Myocyte (in vitro differentiated cells): Measurements from ENCODE around the gene DLGAP3. TPM values are rescaled to one million over a fixed set of nuclear protein-coding genes. Genes with fewer than 3 reads are reported as not detected.
"Not testable (repeated sequence)": the region's sequence is repeated elsewhere in the genome, so short reads cannot be mapped to it uniquely, and the experiment has no call there.

ENCODE experiments used
- DNase-seq: peaks from one replicate; pipeline ENCODE4 v3.0.0-alpha.2; 2012; ENCODE audit warnings: low read depth
- total RNA-seq: library from RNA; depleted of rRNA; stranded (reverse); fragments of >200 nt; gene quantifications from 2 replicates; pipeline ENCODE4 v1.2.3, GENCODE V29; 2014

DLGAP3 gene
- total RNA-seq, 1 donor from 2014 or later, result 0.05 TPM

- DNase-seq, result no peak
Measured at GRCh38 chr1:34842073-34842472, 87.4 kb downstream of the DLGAP3 start.

- no peak for DNase-seq
Measured at GRCh38 chr1:34840426-34840825, 89.0 kb downstream of the DLGAP3 start.

- no peak for DNase-seq
Measured at GRCh38 chr1:34839526-34840305, 89.7 kb downstream of the DLGAP3 start.

- no peak for DNase-seq
Measured at GRCh38 chr1:34833711-34834110, 95.7 kb downstream of the DLGAP3 start.

GRCh38 chr1:34831721-34832246 lies 97.7 kb downstream of the DLGAP3 start:
- no peak for DNase-seq

GRCh38 chr1:34829250-34829649 lies 100.2 kb downstream of the DLGAP3 start:
- peak; percentile 44 for DNase-seq

- no peak for DNase-seq
Measured at GRCh38 chr1:34828611-34829010, 100.8 kb downstream of the DLGAP3 start.

GRCh38 chr1:34827341-34827941 lies 102.0 kb downstream of the DLGAP3 start:
- no peak for DNase-seq

- peak; percentile 54 for DNase-seq
Measured at GRCh38 chr1:34825455-34826091, 103.9 kb downstream of the DLGAP3 start.

GRCh38 chr1:34824817-34825454 lies 104.5 kb downstream of the DLGAP3 start:
- DNase-seq, result no peak

GRCh38 chr1:34822202-34822601 lies 107.2 kb downstream of the DLGAP3 start:
- no peak for DNase-seq

GRCh38 chr1:34818862-34819261 lies 110.6 kb downstream of the DLGAP3 start:
- DNase-seq, result not testable (repeated sequence)

GRCh38 chr1:34816778-34817177 lies 112.7 kb downstream of the DLGAP3 start:
- DNase-seq, result no peak

GRCh38 chr1:34816332-34816731 lies 113.1 kb downstream of the DLGAP3 start:
- no peak for DNase-seq

Other genes starting within 250 kb of the DLGAP3 start
- gene GJB5, start 174.6 kb downstream of the DLGAP3 start, total RNA-seq, result not detected in 2 replicates
- gene GJB4, start 169.9 kb downstream of the DLGAP3 start, total RNA-seq, result not detected in 2 replicates
- gene GJB3, start 148.4 kb downstream of the DLGAP3 start, total RNA-seq, result not detected in 2 replicates
- gene GJA4, start 136.7 kb downstream of the DLGAP3 start, total RNA-seq, result not detected in 2 replicates
- gene SMIM12, start 69.9 kb downstream of the DLGAP3 start, total RNA-seq, result 17.6 and 23.8 TPM in 2 replicates
- 18.7 and 26.3 TPM in 2 replicates for gene TMEM35B, start 55.7 kb upstream of the DLGAP3 start, total RNA-seq
- gene ZMYM6, start 102.3 kb upstream of the DLGAP3 start, total RNA-seq, result 10.1 and 17.5 TPM in 2 replicates
- 10.0 and 11.5 TPM in 2 replicates for gene ZMYM1, start 149.7 kb upstream of the DLGAP3 start, total RNA-seq